RWPE2 (cell line): ENCODE results near the gene PSMB7.

Experiments
- ATAC-seq: fragments of 200-7000 bp; cut with Tn5 transposase; 3 replicates; pipeline ENCODE4 v1.9.1; 2021; ENCODE audit warnings: low read depth
- DNase-seq: peaks from one replicate; pipeline ENCODE4 v3.0.0-alpha.2; 2020; ENCODE audit warnings: low spot score
- H3K27ac ChIP-seq: fragments of 450-650 bp; 2 replicates; pipeline ENCODE4 v1.5.1; 2017; ENCODE audit warnings: mild to moderate bottlenecking; ENCODE audit not compliant: poor library complexity, severe bottlenecking
- H3K27me3 ChIP-seq: fragments of 250-450 bp; sonication (Bioruptor Pico); 2 replicates; pipeline ENCODE4 v1.5.1; 2021; ENCODE audit warnings: mild to moderate bottlenecking, moderate library complexity; ENCODE audit not compliant: insufficient read depth, poor library complexity, severe bottlenecking
- H3K36me3 ChIP-seq: fragments of 250-450 bp; sonication (Bioruptor Pico); 2 replicates; pipeline ENCODE4 v1.5.1; 2020; ENCODE audit warnings: low read depth, mild to moderate bottlenecking, moderate library complexity
- H3K4me1 ChIP-seq: fragments of 250-450 bp; sonication (Bioruptor Pico); 2 replicates; pipeline ENCODE4 v1.5.1; 2021; ENCODE audit warnings: mild to moderate bottlenecking, moderate library complexity; ENCODE audit not compliant: insufficient read depth, poor library complexity, severe bottlenecking
- H3K4me3 ChIP-seq: fragments of 250-450 bp; sonication (Bioruptor Pico); 2 replicates; pipeline ENCODE4 v1.5.1; 2021; ENCODE audit warnings: mild to moderate bottlenecking, moderate library complexity; ENCODE audit not compliant: severe bottlenecking
- H3K9me3 ChIP-seq: fragments of 250-450 bp; sonication (Bioruptor Pico); 2 replicates; pipeline ENCODE4 v1.5.1; 2021; ENCODE audit warnings: mild to moderate bottlenecking, moderate library complexity; ENCODE audit not compliant: severe bottlenecking
- CTCF ChIP-seq: fragments of 450-650 bp; IDR thresholded peaks from one replicate; pipeline ENCODE4 v1.5.1; 2017; ENCODE audit warnings: mild to moderate bottlenecking, moderate library complexity; ENCODE audit not compliant: poor library complexity, severe bottlenecking

PSMB7 gene

GRCh38 chr9:124437086-124437485, 21.8 kb upstream of the PSMB7 start:
- H3K27ac ChIP-seq, result no peak overlapping the region
- DNase-seq, result no peak

GRCh38 chr9:124436320-124436719, 21.1 kb upstream of the PSMB7 start:
- no peaks in the 10 kb centered on the region for H3K36me3 ChIP-seq
- H3K4me1 ChIP-seq, result peaks cover 7% of the 10 kb centered on the region
- H3K4me3 ChIP-seq, result no peak overlapping the region
- H3K27ac ChIP-seq, result no peak overlapping the region
- no peaks in the 10 kb centered on the region for H3K9me3 ChIP-seq
- DNase-seq (no peak), ATAC-seq (no peak)
- no peaks in the 10 kb centered on the region for H3K27me3 ChIP-seq
- TF ChIP-seq CTCF, result no peak

More at GRCh38 chr9:124437086-124437485, 21.8 kb upstream of the PSMB7 start:
- Histone ChIP-seq H3K36me3 (no peaks in the 10 kb centered on the region), H3K4me1 (peaks cover 7% of the 10 kb centered on the region), H3K27me3 (no peaks in the 10 kb centered on the region), H3K4me3 (no peak overlapping the region), H3K9me3 (no peaks in the 10 kb centered on the region)
- TF ChIP-seq CTCF, result no peak
- ATAC-seq, result no peak

GRCh38 chr9:124429530-124429867, 14.3 kb upstream of the PSMB7 start:
- H3K4me1 ChIP-seq, result no peaks in the 10 kb centered on the region
- no peaks in the 10 kb centered on the region for H3K9me3 ChIP-seq
- no peaks in the 10 kb centered on the region for H3K27me3 ChIP-seq
- no peaks in the 10 kb centered on the region for H3K36me3 ChIP-seq
- no peak overlapping the region for H3K4me3 ChIP-seq
- no peak for TF ChIP-seq CTCF
- no peak for ATAC-seq
- DNase-seq, result no peak
- H3K27ac ChIP-seq, result no peak overlapping the region

GRCh38 chr9:124428751-124429529, 13.7 kb upstream of the PSMB7 start:
- no peak for ATAC-seq
- H3K4me3 ChIP-seq, result no peak overlapping the region
- H3K36me3 ChIP-seq, result no peaks in the 10 kb centered on the region
- H3K27ac ChIP-seq, result no peak overlapping the region
- no peak for DNase-seq
- no peaks in the 10 kb centered on the region for H3K4me1 ChIP-seq
- no peaks in the 10 kb centered on the region for H3K9me3 ChIP-seq
- no peak for TF ChIP-seq CTCF
- H3K27me3 ChIP-seq, result no peaks in the 10 kb centered on the region

- Histone ChIP-seq H3K9me3 (no peaks in the 10 kb centered on the region), H3K4me3 (no peak overlapping the region)
Observed at GRCh38 chr9:124427281-124427680, 12.0 kb upstream of the PSMB7 start.

More at GRCh38 chr9:124427281-124427680, 12.0 kb upstream of the PSMB7 start:
- TF ChIP-seq CTCF, result no peak
- Histone ChIP-seq H3K27ac (no peak overlapping the region), H3K4me1 (no peaks in the 10 kb centered on the region), H3K36me3 (no peaks in the 10 kb centered on the region), H3K27me3 (no peaks in the 10 kb centered on the region)
- ATAC-seq (no peak), DNase-seq (no peak)
